OCI-LY7 (cell line): ENCODE results near the gene TLE3. TPM values are rescaled to one million over a fixed set of nuclear protein-coding genes. Genes with fewer than 3 reads are reported as not detected.

Experiments
- BruUV-seq: library from RNA; stranded (reverse); fragments of 400-500 nt; replicated peaks from 2 replicates; lab custom pipeline; 2021; lab: Mats Ljungman, UMichigan
- CTCF ChIA-PET: fragments of 300-600 bp; sonication (Branson Sonifier 250); formaldehyde crosslinking; loops from one replicate; lab custom pipeline; 2022; ENCODE audit warnings: antibody characterized with exemption; ENCODE audit not compliant: unreplicated experiment; lab: Charles Lee
- POLR2A ChIA-PET: fragments of 300-600 bp; sonication (Branson Sonifier 250); formaldehyde crosslinking; loops from one replicate; lab custom pipeline; 2022; ENCODE audit warnings: antibody characterized with exemption; lab: Charles Lee
- DNase-seq: peaks from one replicate; pipeline ENCODE4 v3.0.0-alpha.2; 2015; ENCODE audit warnings: low spot score
- H2AFZ ChIP-seq: fragments of 200-600 bp; sonication (generic), shearing (Covaris generic); 2 replicates; pipeline ENCODE4 v1.6.1; 2014; ENCODE audit warnings: mild to moderate bottlenecking, antibody characterized with exemption, low read length, moderate library complexity
- H3K27ac ChIP-seq: fragments of 200-600 bp; sonication (generic); 2 replicates; pipeline ENCODE4 v1.5.1; 2014; ENCODE audit warnings: mixed run types, low read depth, mild to moderate bottlenecking, moderate library complexity, low read length, inconsistent platforms; ENCODE audit not compliant: poor library complexity, severe bottlenecking
- H3K36me3 ChIP-seq: fragments of 200-600 bp; sonication (generic); 2 replicates; pipeline ENCODE4 v1.6.1; 2014; ENCODE audit warnings: mild to moderate bottlenecking, antibody characterized with exemption, low read length, moderate library complexity, mixed read lengths; ENCODE audit not compliant: insufficient read depth
- H3K4me1 ChIP-seq: fragments of 200-600 bp; sonication (generic); 2 replicates; pipeline ENCODE4 v1.5.1; 2014; ENCODE audit warnings: mild to moderate bottlenecking, low read length; ENCODE audit not compliant: insufficient read depth, poor library complexity, severe bottlenecking
- H3K4me2 ChIP-seq: fragments of 200-600 bp; sonication (generic); 2 replicates; pipeline ENCODE4 v1.6.1; 2014; ENCODE audit warnings: mild to moderate bottlenecking, low read length
- H3K4me3 ChIP-seq: fragments of 200-600 bp; sonication (generic); 2 replicates; pipeline ENCODE4 v1.5.1; 2014; ENCODE audit warnings: mild to moderate bottlenecking, low read depth, low read length; ENCODE audit not compliant: poor library complexity, severe bottlenecking
- H3K79me2 ChIP-seq: fragments of 200-600 bp; sonication (generic); 2 replicates; pipeline ENCODE4 v1.6.1; 2016; ENCODE audit warnings: low read depth, mild to moderate bottlenecking, low read length, moderate library complexity, mixed read lengths; ENCODE audit not compliant: insufficient read depth
- H3K9me2 ChIP-seq: fragments of 200-600 bp; sonication (generic); 2 replicates; pipeline ENCODE4 v1.6.1; 2016; ENCODE audit warnings: mild to moderate bottlenecking, low read length, mixed read lengths; ENCODE audit not compliant: insufficient read depth
- H3K9me3 ChIP-seq: fragments of 200-600 bp; sonication (generic); 2 replicates; pipeline ENCODE4 v1.6.1; 2014; ENCODE audit warnings: mild to moderate bottlenecking, mixed run types, low read length, mixed read lengths
- H4K20me1 ChIP-seq: fragments of 200-600 bp; sonication (generic); 2 replicates; pipeline ENCODE4 v1.6.1; 2014; ENCODE audit warnings: mild to moderate bottlenecking, antibody characterized with exemption, low read length, moderate library complexity, mixed read lengths; ENCODE audit not compliant: insufficient read depth
- CTCF ChIP-seq: fragments of 200-600 bp; sonication (generic); conservative IDR thresholded peaks from 2 replicates; pipeline ENCODE4 v1.5.1; 2014; ENCODE audit warnings: mild to moderate bottlenecking, antibody characterized with exemption, low read length, moderate library complexity, mixed read lengths
- EZH2phosphoT487 ChIP-seq: fragments of 200-600 bp; sonication (generic); IDR thresholded peaks from 2 replicates; pipeline ENCODE4 v1.6.1; 2018; ENCODE audit warnings: low read depth, borderline replicate concordance, mild to moderate bottlenecking, mixed run types, antibody characterized with exemption, low read length, moderate library complexity, mixed read lengths
- intact Hi-C: fragments of 100-400 bp; cut with micrococcal nuclease; formaldehyde crosslinking; loops from one replicate; pipeline ENCODE4 v1.10.0; 2022; ENCODE audit not compliant: unreplicated experiment
- total RNA-seq, 2 experiments: library from RNA; depleted of rRNA in 1 of 2; stranded (reverse); fragments of >200 nt in 1 of 2; shearing (Covaris generic) in 1 of 2; gene quantifications; 2 replicates each; pipeline ENCODE4 v1.2.3, GENCODE V29; 2014 to 2022

TLE3 gene
- total RNA-seq, 2 experiments from 2014 or later: 31.9 to 37.9 TPM

GRCh38 chr15:70067011-70067410 lies 30.7 kb downstream of the TLE3 start:
- POLR2A ChIA-PET: interaction anchor here (0.6 to 0.7 kb wide), 2 partner anchors 31 to 56 kb away, joined by 3 read pairs; no protein-coding TSS in a partner anchor
- Histone ChIP-seq H3K4me3 (no peak overlapping the region), H3K4me1 (no peaks in the 10 kb centered on the region), H3K4me2 (no peak overlapping the region), H3K9me3 (no peaks in the 10 kb centered on the region), H4K20me1 (no peaks in the 10 kb centered on the region), H3K9me2 (no peaks in the 10 kb centered on the region), H3K36me3 (peaks cover 89% of the 10 kb centered on the region; the same call in 1 of the 2 replicates), H3K79me2 (no peaks in the 10 kb centered on the region), H3K27ac (no peak overlapping the region), H2AFZ (no peak overlapping the region)
- TF ChIP-seq CTCF (no peak), EZH2phosphoT487 (no peak)
- no peak for DNase-seq
- BruUV-seq: no TSS peak
- CTCF ChIA-PET: no interaction called here
- intact Hi-C loops: no loop called here

DNA sequence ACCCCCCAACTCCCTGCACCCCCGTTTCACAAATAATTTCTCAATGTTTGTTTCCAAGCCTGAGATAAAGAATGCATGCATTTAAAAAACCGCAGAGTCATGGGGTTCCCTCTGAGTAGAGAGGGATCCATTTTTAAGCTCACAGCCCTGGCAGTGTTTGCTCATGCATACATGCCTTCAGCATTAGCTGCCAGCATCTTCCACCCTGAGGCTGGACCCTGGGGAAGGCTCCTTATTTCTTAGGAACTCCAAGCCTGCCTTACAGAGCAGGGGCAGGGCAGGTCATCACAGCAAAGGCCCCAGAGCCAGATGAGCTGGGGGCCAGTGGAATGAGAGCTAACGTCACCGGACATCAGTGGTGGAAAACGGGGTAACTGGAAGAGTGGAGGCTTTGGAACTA lies 31.3 kb downstream of the TLE3 start:
- intact Hi-C loops: no loop called here
- Histone ChIP-seq H3K9me3 (no peaks in the 10 kb centered on the region), H3K4me1 (no peaks in the 10 kb centered on the region), H3K79me2 (no peaks in the 10 kb centered on the region), H2AFZ (no peak overlapping the region), H3K27ac (no peak overlapping the region), H3K4me2 (no peak overlapping the region), H3K9me2 (no peaks in the 10 kb centered on the region), H3K36me3 (peaks cover 89% of the 10 kb centered on the region; the same call in 1 of the 2 replicates), H4K20me1 (no peaks in the 10 kb centered on the region), H3K4me3 (no peak overlapping the region)
- no peak for TF ChIP-seq EZH2phosphoT487
- TF ChIP-seq CTCF: no peak
- BruUV-seq: no TSS peak
- ChIA-PET POLR2A (interaction anchor here (0.6 kb wide), 1 partner anchor 32 kb away, joined by 3 read pairs; no protein-coding TSS in a partner anchor), CTCF (no interaction called here)
- DNase-seq: no peak

- TF ChIP-seq CTCF (no peak), EZH2phosphoT487 (no peak)
- BruUV-seq: no TSS peak
- H2AFZ ChIP-seq: no peak overlapping the region
- H3K27ac ChIP-seq: no peak overlapping the region
- H3K9me2 ChIP-seq: no peaks in the 10 kb centered on the region
- H3K4me2 ChIP-seq: no peak overlapping the region
- POLR2A ChIA-PET: no interaction called here
- H3K4me3 ChIP-seq: no peak overlapping the region
- H4K20me1 ChIP-seq: no peaks in the 10 kb centered on the region
- CTCF ChIA-PET: no interaction called here
- H3K79me2 ChIP-seq: no peaks in the 10 kb centered on the region
- intact Hi-C loops: no loop called here
- peaks cover 85% of the 10 kb centered on the region; the same call in 1 of the 2 replicates for H3K36me3 ChIP-seq
- no peak for DNase-seq
- no peaks in the 10 kb centered on the region for H3K9me3 ChIP-seq
- no peaks in the 10 kb centered on the region for H3K4me1 ChIP-seq
Observed at GRCh38 chr15:70066004-70066403, 31.7 kb downstream of the TLE3 start.
